Activated CD4-positive, alpha-beta T cell treated with anti-CD3 and anti-CD28 coated beads, Interleukin-2, amount 10 ng/mL, durations not matched to agents 7 days and 5 days (primary cell): ENCODE results near the gene INPP4B. TPM values are rescaled to one million over a fixed set of nuclear protein-coding genes. Genes with fewer than 3 reads are reported as not detected.
A peak's percentile ranks its signal among the peaks of the same experiment; 100 is the strongest.

Experiments
- CTCF ChIA-PET: fragments of 350-600 bp; sonication (Branson Sonifier 250); formaldehyde crosslinking; loops from one replicate; lab custom pipeline; 2021; ENCODE audit warnings: antibody characterized with exemption; lab: Charles Lee
- POLR2A ChIA-PET: fragments of 350-600 bp; sonication (Branson Sonifier 250); formaldehyde crosslinking; loops from one replicate; lab custom pipeline; 2021; ENCODE audit warnings: antibody characterized with exemption; lab: Charles Lee
- DNase-seq: peaks from one replicate; pipeline ENCODE4 v3.0.0-alpha.2; 2020
- H3K27ac Mint-ChIP-seq: one replicate; pipeline ENCODE4 v1.8.0; 2021; ENCODE audit warnings: mild to moderate bottlenecking, moderate library complexity, mixed read lengths
- H3K27me3 Mint-ChIP-seq: one replicate; pipeline ENCODE4 v1.8.0; 2021; ENCODE audit warnings: mixed read lengths
- H3K36me3 Mint-ChIP-seq: one replicate; pipeline ENCODE4 v1.8.0; 2021; ENCODE audit warnings: low read depth, mixed read lengths
- H3K4me1 Mint-ChIP-seq: one replicate; pipeline ENCODE4 v1.8.0; 2021; ENCODE audit warnings: mixed read lengths
- H3K4me3 Mint-ChIP-seq: one replicate; pipeline ENCODE4 v1.8.0; 2021; ENCODE audit warnings: mild to moderate bottlenecking, moderate library complexity, mixed read lengths
- H3K9me3 Mint-ChIP-seq: one replicate; pipeline ENCODE4 v1.8.0; 2021; ENCODE audit warnings: mixed read lengths
- total RNA-seq, 2 experiments: library from RNA; stranded (reverse); gene quantifications; one replicate each; pipeline ENCODE4 v1.2.3, GENCODE V29; 2021

The INPP4B gene
- 10 to 100 TPM; 71.6 to 79.2 TPM for total RNA-seq

GRCh38 chr4:142846108-142846728 is at the start of gene INPP4B:
Gene INPP4B, minus strand, starts transcription at chr4:142846301.
- Mint-ChIP-seq H3K27ac (peak within 1 kb of the TSS; percentile 84), H3K4me3 (peak within 1 kb of the TSS; percentile 89), H3K9me3 (no peaks in the 10 kb centered on the region), H3K27me3 (peaks cover 10% of the 10 kb centered on the region), H3K4me1 (peaks cover 27% of the 10 kb centered on the region), H3K36me3 (no peaks in the 10 kb centered on the region)
- peak; percentile 68 for DNase-seq
- ChIA-PET CTCF (interaction anchor here (1.3 to 1.5 kb wide), 2 partner anchors 14 to 1539 kb away, joined by 4 to 5 read pairs; no protein-coding TSS in a partner anchor), POLR2A (no interaction called here)

- Mint-ChIP-seq H3K9me3 (peaks cover 2% of the 10 kb centered on the region), H3K4me1 (no peaks in the 10 kb centered on the region), H3K27ac (no peak overlapping the region), H3K4me3 (no peak overlapping the region), H3K27me3 (peaks cover 2% of the 10 kb centered on the region), H3K36me3 (no peaks in the 10 kb centered on the region)
- ChIA-PET CTCF (no interaction called here), POLR2A (no interaction called here)
- DNase-seq = no peak
These were observed 46.9 kb upstream of the INPP4B start for GRCh38 chr4:142893012-142893411.

DNA sequence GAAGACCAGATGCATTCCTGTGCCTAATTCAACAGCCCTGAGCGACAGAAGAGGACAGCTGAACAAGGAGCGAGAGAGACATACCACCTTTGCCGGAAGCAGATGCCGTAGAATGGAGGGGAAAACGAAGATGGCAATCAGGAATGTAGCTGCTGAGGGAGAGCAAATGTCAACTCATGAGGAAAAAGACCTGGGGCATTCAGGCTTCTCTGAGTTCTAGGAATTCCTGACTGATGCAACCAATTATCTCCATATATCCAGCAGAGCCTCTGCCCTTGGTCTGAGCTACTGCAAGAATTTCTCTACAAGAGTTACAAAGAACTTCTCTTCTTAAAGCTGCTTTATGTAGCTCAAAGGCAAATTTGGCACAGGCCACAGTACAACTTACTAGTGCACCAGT is 40.5 kb upstream of the INPP4B start:
- no peak for DNase-seq
- no peaks in the 10 kb centered on the region for H3K9me3 Mint-ChIP-seq
- no peaks in the 10 kb centered on the region for H3K36me3 Mint-ChIP-seq
- CTCF ChIA-PET = no interaction called here
- H3K27ac Mint-ChIP-seq = no peak overlapping the region
- H3K27me3 Mint-ChIP-seq = no peaks in the 10 kb centered on the region
- POLR2A ChIA-PET = no interaction called here
- no peaks in the 10 kb centered on the region for H3K4me1 Mint-ChIP-seq
- H3K4me3 Mint-ChIP-seq = no peak overlapping the region

GRCh38 chr4:142883040-142883832 is 37.1 kb upstream of the INPP4B start:
- DNase-seq = no peak
- ChIA-PET POLR2A (no interaction called here), CTCF (no interaction called here)
- H3K36me3 Mint-ChIP-seq = no peaks in the 10 kb centered on the region
- no peaks in the 10 kb centered on the region for H3K4me1 Mint-ChIP-seq
- H3K27ac Mint-ChIP-seq = no peak overlapping the region
- H3K4me3 Mint-ChIP-seq = no peak overlapping the region
- no peaks in the 10 kb centered on the region for H3K9me3 Mint-ChIP-seq
- H3K27me3 Mint-ChIP-seq = peaks cover 2% of the 10 kb centered on the region

- no peaks in the 10 kb centered on the region for H3K9me3 Mint-ChIP-seq
- POLR2A ChIA-PET = no interaction called here
- H3K36me3 Mint-ChIP-seq = no peaks in the 10 kb centered on the region
- CTCF ChIA-PET = no interaction called here
- no peak overlapping the region for H3K27ac Mint-ChIP-seq
- no peaks in the 10 kb centered on the region for H3K4me1 Mint-ChIP-seq
- no peak overlapping the region for H3K4me3 Mint-ChIP-seq
- H3K27me3 Mint-ChIP-seq = peaks cover 2% of the 10 kb centered on the region
- DNase-seq = no peak
These were observed 36.1 kb upstream of the INPP4B start for GRCh38 chr4:142882159-142882558.

GRCh38 chr4:142881331-142881730 is 35.2 kb upstream of the INPP4B start:
- Mint-ChIP-seq H3K27ac (no peak overlapping the region), H3K9me3 (no peaks in the 10 kb centered on the region), H3K27me3 (peaks cover 2% of the 10 kb centered on the region), H3K4me3 (no peak overlapping the region), H3K36me3 (no peaks in the 10 kb centered on the region), H3K4me1 (no peaks in the 10 kb centered on the region)
- POLR2A ChIA-PET = no interaction called here
- CTCF ChIA-PET = no interaction called here
- no peak for DNase-seq

- ChIA-PET CTCF (no interaction called here), POLR2A (no interaction called here)
- no peak overlapping the region for H3K27ac Mint-ChIP-seq
- no peaks in the 10 kb centered on the region for H3K36me3 Mint-ChIP-seq
- no peaks in the 10 kb centered on the region for H3K4me1 Mint-ChIP-seq
- DNase-seq = no peak
- H3K9me3 Mint-ChIP-seq = no peaks in the 10 kb centered on the region
- H3K27me3 Mint-ChIP-seq = peaks cover 6% of the 10 kb centered on the region
- H3K4me3 Mint-ChIP-seq = no peak overlapping the region
These were observed 29.0 kb upstream of the INPP4B start for GRCh38 chr4:142875117-142875516.

- Mint-ChIP-seq H3K4me3 (no peak overlapping the region), H3K36me3 (no peaks in the 10 kb centered on the region), H3K4me1 (no peaks in the 10 kb centered on the region), H3K27me3 (peaks cover 9% of the 10 kb centered on the region), H3K27ac (no peak overlapping the region), H3K9me3 (no peaks in the 10 kb centered on the region)
- ChIA-PET POLR2A (no interaction called here), CTCF (no interaction called here)
- no peak for DNase-seq
These were observed 28.6 kb upstream of the INPP4B start for GRCh38 chr4:142874684-142875083.

DNA sequence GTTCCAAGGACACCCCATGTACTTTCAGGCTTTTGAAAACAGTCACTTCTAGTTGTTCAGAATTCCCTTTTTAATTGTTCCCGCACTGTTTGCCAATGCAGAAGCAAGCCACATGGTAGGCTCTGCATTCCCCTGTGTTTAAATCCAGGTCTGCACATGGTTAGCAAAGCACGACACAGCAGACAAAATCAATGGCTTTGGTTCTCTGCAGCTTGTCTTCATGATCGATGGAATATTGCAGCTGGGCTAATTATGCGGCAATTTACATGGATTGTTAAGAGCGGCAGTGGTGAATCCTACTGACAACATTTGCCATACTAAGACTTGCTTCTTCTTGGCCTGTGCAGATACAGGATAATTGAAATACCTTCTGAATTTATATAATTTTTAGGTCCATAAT is 20.6 kb upstream of the INPP4B start:
- POLR2A ChIA-PET = no interaction called here
- DNase-seq = no peak
- H3K27ac Mint-ChIP-seq = no peak overlapping the region
- H3K9me3 Mint-ChIP-seq = no peaks in the 10 kb centered on the region
- H3K4me1 Mint-ChIP-seq = no peaks in the 10 kb centered on the region
- CTCF ChIA-PET = no interaction called here
- H3K36me3 Mint-ChIP-seq = no peaks in the 10 kb centered on the region
- H3K4me3 Mint-ChIP-seq = no peak overlapping the region
- peaks cover 9% of the 10 kb centered on the region for H3K27me3 Mint-ChIP-seq

- no peak overlapping the region for H3K4me3 Mint-ChIP-seq
- POLR2A ChIA-PET = no interaction called here
- peaks cover 8% of the 10 kb centered on the region for H3K27me3 Mint-ChIP-seq
- H3K27ac Mint-ChIP-seq = no peak overlapping the region
- CTCF ChIA-PET = no interaction called here
- DNase-seq = no peak
- peaks cover 2% of the 10 kb centered on the region for H3K4me1 Mint-ChIP-seq
- H3K9me3 Mint-ChIP-seq = peaks cover 3% of the 10 kb centered on the region
- H3K36me3 Mint-ChIP-seq = no peaks in the 10 kb centered on the region
These were observed 15.2 kb upstream of the INPP4B start for GRCh38 chr4:142861351-142861750.

DNA sequence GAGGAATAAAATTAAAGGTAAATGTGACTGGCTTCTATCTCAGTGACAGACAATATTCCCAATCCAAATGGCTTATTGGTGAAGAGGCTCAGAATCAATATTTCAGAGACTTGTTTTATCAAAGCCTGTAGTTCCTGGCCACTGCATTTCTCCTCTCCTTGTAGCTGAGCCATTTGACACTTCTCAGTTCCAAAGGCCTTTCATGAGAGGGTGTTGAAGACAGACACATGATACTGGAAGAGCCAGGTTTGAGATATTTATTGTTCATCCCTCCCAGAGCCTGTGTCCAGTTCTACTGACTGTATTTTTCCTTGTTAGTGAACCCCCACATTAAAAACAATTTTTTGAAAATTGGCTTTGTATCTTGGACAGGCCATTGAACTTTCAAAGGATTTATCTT is 12.9 kb upstream of the INPP4B start:
- ChIA-PET CTCF (interaction anchor here (0.6 kb wide), 1 partner anchor 723 kb away, joined by 3 read pairs; no protein-coding TSS in a partner anchor), POLR2A (no interaction called here)
- peaks cover 11% of the 10 kb centered on the region for H3K27me3 Mint-ChIP-seq
- H3K36me3 Mint-ChIP-seq = no peaks in the 10 kb centered on the region
- peaks cover 3% of the 10 kb centered on the region for H3K9me3 Mint-ChIP-seq
- peaks cover 2% of the 10 kb centered on the region for H3K4me1 Mint-ChIP-seq
- H3K4me3 Mint-ChIP-seq = no peak overlapping the region
- DNase-seq = no peak
- no peak overlapping the region for H3K27ac Mint-ChIP-seq

DNA sequence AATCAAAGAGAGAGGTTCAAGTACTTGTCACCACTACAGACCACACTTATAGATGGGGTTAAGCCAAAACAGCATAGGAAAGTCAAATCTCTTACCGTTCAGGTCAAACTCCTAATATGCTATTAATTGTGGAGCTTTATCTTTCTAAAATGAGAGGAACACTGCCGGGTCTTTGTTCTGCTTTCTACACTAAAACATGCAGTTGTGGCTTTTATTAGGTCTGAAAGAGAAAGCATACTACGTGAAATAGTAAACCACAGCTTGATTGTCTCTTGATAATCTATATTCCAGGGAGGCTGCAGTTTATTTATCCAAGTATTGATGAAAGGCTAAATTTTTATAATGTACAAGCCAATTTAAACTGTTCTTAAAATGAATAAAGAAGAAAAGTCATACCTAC is 12.3 kb upstream of the INPP4B start:
- H3K9me3 Mint-ChIP-seq = peaks cover 3% of the 10 kb centered on the region
- H3K36me3 Mint-ChIP-seq = no peaks in the 10 kb centered on the region
- no peak overlapping the region for H3K4me3 Mint-ChIP-seq
- peaks cover 2% of the 10 kb centered on the region for H3K4me1 Mint-ChIP-seq
- H3K27me3 Mint-ChIP-seq = peaks cover 11% of the 10 kb centered on the region
- no peak overlapping the region for H3K27ac Mint-ChIP-seq
- POLR2A ChIA-PET = no interaction called here
- CTCF ChIA-PET = interaction anchor here (1.3 kb wide), 1 partner anchor 33 kb away, joined by 4 read pairs; no protein-coding TSS in a partner anchor
- no peak for DNase-seq

GRCh38 chr4:142856576-142856975 is 10.5 kb upstream of the INPP4B start:
- ChIA-PET CTCF (no interaction called here), POLR2A (no interaction called here)
- Mint-ChIP-seq H3K27ac (no peak overlapping the region), H3K27me3 (peaks cover 11% of the 10 kb centered on the region), H3K4me3 (no peak overlapping the region), H3K36me3 (no peaks in the 10 kb centered on the region), H3K4me1 (peaks cover 2% of the 10 kb centered on the region), H3K9me3 (peaks cover 3% of the 10 kb centered on the region)
- no peak for DNase-seq
